HG02981 (cell line): ENCODE data around the gene RNF150.

Experiments
- ATAC-seq: cut with Tn5 transposase; IDR thresholded peaks from one replicate; pipeline ENCODE4 v1.9.1; 2021; ENCODE audit warnings: mild to moderate bottlenecking, moderate library complexity; ENCODE audit not compliant: unreplicated experiment

RNF150 gene

DNA sequence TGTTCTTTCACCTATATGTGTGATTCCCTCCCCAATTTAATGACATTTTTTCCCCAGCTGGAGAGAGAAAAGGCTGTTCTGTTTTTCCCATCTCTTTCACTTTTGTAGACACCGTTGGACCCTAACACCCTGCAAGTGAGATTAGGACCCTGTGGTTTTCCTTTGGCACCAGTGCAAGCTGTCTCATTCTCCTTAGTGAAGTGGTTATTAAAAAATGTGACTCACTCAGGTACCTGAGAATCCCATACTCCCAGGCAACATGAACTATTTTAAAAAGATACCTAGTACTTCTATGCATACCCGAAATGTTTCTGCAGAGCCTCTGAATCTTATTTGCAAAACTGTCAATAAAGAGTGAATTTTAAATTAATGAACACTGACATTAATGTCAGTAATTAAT, 201.4 kb downstream of the RNF150 start:
- ATAC-seq = no peak

DNA sequence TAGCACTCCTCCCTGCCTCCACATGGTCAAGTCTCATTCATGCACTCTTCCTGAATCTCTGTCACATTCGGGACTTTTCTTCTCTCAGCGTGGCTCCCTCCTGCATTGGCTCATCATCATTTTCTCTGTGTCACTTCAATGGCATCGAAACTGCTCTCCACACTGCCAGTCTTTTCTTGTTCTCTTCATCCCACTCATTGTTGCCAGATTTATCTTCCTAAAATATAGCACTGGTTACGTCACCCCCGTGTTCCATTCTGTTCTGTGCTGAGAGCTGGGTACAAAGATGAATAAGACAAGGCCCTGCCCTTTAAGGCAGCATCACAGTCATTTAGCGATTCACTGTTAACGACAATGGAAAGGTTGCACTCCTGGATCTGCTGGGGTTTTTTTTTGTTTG, 202.7 kb downstream of the RNF150 start:
- ATAC-seq = no peak

DNA sequence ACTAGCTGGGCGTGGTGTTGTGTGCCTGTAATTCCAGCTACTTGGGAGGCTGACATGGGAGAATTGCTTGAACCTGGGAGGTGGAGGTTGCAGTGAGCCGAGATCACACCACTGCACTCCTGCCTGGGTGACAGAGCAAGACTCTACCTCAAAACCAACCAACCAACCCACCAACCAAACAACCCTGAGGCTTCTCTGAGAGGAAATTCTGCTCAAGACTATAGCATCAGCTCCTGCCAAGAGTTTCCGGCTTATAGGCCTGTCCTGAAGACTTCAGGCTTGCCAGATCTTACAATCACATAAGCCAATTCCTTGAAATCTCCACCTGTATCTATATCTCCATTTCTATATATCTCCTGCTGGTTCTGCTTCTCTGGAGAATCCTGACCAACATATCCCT, 203.3 kb downstream of the RNF150 start:
- no peak for ATAC-seq

DNA sequence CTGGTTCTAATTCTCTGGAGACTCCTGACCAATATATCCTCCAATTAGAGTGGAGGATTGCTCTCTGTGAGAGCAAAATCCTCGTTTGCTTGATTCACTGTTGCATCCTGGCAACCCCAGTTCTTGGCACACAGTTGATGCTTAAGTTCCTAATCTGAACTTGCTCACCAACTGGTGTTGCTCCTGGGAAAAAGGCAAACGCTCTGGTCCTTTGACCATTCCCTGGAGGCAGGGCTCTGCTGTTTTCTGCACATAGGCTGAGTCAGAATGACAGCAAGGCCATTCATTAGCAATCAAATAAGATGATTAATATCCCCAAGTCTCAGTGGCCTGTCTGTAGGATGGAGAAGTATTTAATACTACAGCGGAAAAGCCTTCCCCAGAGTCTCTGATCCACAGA, 204.4 kb downstream of the RNF150 start:
- no peak for ATAC-seq

DNA sequence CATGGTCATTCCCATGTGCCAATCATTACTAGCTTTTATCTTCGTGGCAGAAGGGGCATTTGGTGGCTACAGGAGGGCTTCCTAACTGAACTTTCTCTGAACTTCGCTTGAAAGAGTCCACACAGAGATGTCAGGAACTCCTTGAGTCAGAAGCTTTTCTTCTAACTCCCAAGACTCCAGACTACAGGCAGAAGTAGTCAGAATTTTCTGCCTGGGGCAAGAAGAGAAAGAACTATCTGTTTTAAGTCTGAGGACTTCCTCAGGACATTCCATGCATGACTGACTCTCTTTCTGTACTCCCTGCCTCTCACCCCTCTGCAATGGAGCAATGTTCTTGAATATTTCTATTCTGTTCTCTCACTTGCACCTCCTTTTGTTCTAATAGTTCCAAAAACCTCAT, 206.6 kb downstream of the RNF150 start:
- no peak for ATAC-seq

DNA sequence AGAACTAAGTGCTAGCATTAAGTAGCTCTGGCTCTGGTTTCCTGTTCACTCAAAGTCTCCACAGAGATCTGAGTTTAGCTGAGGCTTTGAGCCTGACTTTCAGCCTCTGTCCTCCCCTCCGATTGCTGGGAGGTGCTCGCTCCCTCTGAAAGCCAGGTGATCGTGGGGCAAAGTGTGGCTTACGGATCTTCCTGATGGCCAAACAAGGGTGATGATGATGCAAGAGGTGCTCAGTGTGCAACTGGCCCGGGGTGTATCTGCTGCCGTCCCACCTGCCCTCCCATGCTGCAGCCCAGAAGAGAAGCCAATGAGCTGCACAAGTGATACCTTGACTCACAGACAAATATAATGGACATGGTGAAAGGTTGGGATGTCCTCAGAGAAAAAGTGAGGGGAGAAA, 207.9 kb downstream of the RNF150 start:
- no peak for ATAC-seq

DNA sequence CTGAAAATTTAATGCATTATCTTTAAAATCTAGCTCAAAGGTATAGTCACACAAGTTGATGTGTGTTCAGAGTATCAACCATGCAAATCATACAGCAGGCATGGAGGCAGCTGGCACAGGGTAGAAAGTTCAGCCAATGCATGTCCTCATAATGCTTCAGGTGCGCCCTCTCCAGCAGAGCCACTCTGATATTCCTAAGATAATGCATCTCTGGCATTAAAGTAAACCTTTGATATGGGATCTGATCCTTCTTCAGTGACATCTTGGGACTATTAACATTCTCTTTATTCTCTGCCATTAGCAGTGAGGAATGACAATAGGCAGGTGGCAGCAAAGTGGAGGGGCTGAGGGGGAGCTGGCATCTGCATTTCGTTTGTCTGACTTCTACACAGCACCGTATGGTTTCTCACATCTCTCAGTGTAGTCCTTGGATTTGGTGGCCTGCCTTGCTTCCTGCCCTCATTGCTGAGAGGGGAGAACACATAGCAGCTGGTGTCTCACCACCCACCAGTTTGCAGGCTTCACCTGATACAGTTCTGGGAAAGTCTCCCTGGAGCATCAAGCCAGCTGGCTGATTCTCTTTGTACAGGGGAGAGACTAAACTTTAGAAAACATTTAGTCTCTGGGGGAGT, 208.4 kb downstream of the RNF150 start:
- ATAC-seq = no peak

DNA sequence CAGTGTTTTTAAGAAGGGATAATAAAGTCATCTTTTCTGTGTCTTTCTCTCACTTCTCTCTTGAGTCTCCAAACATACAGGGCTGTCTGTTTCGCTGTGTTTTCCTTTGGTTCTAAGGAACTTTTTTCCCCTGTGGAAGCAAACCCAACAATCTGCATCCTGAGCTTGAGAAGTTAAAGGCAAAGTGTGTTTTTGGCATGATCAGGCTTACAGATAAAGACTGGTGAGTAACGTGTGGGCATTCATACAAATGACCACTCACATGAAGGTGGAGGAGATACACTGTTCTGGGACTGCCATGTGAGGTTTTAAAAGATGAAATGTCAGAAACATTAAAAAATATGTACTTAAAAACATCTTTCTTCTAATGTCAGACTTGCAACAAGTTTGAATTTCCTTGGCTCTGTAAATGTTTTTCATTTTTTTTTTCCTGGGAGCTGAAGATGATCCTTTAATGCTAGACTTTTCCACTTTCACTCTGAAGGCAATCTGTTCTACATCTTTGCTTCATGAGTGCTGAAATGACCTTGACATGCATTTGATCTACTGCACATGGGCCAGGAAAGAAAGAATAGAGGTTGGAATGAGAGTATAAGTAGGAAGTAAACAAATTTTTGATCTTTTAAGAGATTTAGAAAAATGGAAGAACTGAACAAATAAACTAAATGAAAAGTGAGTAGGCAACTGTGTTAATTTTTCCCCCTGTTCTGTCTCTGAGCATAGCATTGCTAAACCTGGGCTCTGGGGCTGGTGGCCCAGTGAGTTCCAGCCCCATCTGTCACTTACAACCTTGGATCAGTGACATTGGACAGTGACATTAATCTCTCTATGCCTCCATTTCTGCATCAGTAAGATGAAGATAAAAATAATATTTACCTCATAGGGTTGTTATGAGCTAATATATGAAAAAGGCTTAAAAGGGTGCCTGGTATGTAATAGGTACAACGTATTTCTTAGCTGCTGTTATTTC, 226.0 kb downstream of the RNF150 start:
- no peak for ATAC-seq

DNA sequence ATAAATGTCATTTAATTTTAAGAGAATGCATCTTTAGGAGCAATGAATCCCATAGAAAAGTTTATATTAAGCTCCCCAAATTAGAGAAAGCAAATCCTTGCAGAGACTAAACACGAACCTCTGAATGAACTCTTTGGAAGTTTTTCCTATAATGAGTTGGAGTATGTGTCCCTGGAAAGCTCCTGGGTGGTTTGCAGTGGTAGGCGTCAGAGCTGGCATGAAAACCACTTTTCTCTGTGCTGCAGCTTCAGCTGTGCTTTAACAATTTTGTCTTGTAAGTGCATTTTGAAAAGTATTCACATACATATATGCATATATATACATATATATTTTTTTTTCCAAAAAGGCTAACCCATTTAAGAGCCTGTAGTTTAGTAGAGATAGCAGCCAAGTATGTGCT, 228.4 kb downstream of the RNF150 start:
- ATAC-seq = no peak

DNA sequence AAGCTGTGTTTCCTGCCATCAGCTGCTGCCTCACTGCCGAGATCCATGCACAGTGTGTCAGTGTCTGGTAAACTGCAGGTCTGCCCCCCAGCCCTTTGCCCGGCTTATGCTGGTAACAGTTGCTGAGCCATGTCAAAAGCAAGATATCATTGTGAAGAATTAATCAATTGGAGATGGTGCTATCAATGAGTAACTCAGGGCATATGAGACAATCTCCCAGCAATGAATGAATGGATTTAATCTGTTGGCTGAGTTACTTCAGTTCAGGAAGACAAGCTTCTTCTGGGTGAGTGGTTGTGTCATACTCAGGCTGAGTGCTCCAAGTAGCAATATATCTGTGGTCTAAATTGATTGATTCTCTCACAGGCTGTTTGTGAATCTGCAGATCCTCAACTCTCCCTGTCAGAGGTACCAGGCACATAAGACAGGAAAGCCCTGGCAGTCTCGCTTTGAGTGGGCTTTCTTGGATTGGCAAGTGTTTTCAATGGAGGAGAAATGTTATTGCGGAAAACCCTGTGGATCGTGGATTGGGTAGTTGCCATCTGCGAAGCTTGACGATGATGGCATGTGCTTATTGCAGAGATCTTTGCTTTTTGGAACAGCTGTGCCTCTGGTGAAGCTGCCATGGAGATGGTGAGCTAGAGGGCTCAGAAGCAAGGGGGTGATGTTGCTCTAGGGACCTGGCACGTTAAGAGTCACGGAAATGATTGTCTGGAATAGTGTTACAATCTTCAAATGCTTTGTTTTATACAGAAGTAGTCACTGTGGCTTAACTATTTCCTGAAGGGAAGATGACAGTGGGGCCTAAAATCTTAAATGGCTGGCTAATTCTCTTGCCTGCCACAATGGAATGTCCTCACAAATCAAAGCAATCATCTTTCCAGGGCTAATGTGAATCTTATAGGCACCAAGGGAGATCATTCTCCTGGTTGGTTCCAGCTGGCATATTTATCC, 229.5 kb downstream of the RNF150 start:
- ATAC-seq = no peak

DNA sequence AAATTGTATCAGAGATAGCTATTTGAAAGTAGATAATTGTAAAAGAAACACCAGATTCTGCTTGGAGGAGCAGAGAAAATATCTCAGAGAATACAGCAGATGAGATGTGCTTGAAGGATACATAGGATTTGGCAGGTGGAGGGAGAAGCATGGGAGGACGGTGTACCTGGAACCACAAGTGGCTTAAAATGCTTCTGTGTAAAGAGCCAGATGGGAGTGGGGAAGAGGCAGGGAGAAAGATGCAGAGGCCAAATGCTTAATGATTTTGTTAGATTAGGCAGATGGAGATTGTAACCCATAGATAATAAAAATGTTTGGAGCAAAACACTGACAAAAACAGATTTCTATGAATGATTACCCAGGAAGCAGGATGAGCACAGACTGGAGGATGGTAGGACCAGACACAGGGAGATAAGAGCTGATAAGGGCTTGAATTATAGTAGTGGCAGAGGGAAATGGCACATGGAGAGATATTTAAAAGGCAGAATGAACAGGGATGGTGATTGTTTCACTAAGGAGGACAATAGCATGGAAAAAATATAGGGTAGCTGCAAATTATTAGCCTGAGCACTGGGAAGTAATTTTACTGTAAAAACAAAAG, 231.4 kb downstream of the RNF150 start:
- ATAC-seq = no peak

DNA sequence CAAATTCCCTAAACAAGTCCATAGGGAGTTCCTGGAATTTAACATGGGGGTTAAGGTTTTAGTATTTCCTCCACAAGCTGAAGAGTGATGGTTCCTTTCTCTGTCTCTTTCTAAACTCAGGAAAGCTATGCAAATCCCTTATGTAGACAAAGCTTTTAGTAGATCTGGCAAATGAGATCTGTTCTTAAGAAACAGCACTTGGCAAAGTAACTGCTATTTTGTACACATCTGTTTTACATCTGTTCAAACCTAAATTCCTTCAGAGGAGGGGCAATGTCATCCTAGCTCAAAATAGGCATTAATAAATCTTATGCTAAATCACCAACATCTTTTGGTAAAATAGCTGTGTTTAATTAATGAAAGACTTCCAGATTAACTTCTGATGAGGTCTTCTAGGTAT, 239.3 kb downstream of the RNF150 start:
- ATAC-seq = no peak

DNA sequence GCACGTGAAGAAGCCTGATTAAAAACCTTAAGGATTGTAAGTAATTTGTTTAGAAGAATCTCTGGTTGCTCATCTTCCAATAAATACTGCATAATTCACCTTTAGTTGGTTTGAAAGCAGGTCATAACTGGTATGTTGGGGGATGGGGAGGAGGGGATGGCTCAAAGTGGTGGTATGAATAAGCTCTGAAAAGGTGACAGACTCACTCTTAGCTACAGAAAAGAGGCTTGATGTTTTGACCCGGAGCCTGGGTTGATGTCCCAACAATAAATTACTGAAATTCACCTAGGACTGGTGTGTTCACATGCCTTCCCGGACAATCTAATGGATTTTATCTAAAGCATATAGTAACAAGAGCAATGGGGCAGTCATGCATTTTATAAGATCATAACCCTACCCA, 245.2 kb downstream of the RNF150 start:
- ATAC-seq = no peak

DNA sequence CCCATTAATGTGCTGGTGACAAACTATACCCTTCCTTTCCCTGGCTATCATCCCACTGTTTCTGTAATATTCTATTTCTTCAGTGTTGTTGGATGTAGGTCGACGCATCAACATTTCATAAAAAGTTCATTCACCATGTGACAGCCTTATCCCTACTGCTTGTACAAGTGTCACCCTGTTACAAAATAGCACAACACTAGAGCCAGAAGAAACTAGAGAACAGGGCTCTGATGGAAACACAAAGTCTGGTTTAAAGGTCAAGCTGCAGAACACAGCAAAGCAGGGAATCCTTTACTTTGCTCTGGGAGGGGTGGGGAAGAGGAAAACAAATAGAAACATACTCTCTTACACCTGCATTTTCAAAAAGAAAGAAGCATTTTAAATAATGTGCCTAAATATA, 245.8 kb downstream of the RNF150 start:
- ATAC-seq = no peak

DNA sequence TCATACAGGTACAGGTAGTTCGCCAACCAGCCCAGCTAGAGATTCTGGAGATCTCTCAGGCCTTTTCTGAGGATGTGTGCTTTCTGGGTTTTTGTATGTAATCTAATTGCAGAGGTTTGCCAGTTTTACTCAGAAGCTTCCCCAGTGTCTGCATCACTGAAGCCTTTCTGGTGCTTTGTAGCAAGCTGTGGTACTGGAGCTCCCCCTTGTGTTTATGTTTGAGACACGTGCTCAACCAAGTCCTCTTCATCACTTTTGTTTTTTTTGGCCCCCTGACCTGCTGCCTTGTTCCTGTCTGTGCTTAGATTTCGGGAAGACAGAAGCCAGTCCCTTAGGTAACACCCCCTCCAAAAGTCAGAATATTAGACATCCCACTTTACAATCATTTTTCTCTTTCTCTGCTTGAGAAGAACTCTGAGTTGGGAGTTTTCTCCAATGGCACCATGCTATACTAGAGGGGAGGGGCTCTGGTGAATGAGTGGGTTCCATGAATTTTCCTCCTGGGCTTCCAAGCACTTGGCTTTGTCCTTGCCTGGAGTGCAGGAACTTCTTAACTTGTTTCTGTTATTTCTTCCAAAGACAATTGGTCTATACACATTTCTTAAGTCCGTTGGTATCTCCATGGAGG, 248.7 kb downstream of the RNF150 start:
- peak; percentile 92 for ATAC-seq

DNA sequence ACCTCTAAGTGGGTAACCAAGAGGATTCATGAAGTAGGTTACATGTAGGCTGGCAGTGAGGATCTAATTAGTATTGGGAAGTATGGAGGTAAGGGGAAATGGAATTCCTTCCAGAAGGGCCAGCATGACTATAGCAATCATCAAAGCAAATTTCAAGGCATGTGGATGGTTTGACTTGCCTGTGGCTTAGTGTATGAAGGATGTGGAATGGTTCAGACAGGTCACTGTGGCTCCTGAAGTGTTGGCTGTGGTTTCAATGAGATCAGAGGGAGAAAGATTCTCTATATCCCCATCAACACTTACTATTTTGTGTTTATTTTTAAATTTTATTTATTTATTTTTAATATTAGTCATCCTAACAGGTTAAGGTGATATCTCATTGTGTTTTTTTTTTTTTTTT, 255.5 kb downstream of the RNF150 start:
- no peak for ATAC-seq

DNA sequence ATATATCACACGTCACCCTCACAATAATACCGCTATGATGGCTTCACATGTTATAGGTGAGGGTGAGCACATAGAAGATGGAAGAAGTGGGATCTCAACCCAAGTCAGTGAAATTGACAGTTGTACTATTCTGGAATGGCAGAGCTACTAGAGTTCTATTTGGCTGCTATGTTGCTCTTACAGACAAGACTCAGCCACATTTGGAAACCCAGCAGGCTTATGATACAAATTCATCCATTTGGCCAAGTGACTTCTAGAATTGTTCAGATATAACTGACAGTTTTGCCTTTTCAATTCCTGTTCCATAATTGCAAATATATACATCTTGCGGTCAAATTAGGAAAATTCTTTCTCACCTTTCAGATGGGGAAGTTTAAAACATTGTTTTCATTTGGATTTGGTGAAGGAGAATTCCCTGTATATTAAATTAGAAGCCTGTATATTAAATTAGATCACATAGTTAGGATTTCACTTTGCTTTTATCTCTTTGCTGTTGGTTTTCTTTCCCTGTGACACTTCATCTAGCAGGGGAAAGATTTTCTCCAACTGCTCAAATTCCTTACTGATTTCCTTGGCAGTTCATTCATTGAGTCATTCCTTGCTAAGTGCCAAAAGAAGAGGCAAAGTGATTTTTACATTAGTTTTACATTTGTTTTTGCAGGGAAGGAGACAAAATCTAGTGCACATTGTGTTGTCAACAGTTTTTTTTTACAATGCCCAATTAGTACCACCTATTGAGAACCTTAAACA, 256.5 kb downstream of the RNF150 start:
- ATAC-seq = no peak

DNA sequence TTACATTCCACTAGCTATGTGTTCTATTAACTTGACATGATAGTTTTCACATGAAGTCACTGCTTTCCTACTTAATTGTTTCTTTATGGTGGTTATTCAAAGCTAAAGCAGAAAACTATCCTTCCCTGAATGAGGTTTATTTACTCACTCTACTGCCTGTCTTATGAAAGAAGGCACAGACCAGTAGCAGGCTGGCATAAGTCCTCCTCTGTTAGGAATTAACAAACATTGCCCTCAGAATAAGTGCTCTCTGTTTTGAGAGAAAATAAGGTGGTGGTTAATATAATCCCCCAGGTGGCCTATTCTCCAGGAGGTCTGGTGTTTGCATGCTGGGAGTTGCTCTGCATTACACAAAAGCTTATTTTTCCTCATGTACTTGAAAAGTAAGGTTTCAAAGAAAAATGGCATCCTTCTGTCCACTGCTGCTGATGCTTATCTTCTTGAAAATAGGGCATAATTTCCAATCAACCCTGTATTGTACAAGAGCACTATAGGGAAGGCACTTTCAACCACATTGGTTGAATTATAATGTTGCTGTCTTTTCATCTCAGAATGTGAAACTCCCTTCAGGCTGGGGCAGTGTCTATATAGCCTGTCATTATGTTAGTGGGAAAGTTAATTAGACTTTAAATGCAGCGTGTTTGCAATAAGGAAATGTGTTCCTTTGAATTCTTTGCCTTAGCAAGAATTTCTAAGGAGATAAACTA, 257.4 kb downstream of the RNF150 start:
- no peak for ATAC-seq

DNA sequence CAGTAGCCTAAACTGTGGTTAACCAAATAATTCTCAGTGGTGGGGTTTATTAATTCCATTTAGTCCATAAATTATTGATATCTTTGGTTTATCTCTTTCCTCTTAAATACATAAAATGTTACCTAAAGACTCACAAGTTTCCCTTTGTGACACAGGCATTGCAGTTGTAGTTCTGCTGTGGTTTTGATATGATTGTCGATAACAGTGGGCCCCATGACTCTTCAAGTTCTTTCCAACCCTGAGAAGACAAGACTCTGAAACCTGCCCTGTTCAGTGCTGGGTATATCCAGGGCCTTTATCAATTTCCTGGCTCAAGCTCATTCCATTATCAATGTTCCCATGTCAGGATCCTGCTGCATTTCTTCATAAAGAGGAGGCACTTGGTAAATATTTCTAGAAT, 259.2 kb downstream of the RNF150 start:
- ATAC-seq = no peak
